SK-N-SH (cell line): ENCODE data around the gene LDB1. TPM values are rescaled to one million over a fixed set of nuclear protein-coding genes. Genes with fewer than 3 reads are reported as not detected.

Experiments
- CTCF ChIA-PET: fragments of 300-600, 350-600 bp; formaldehyde crosslinking; extraction: SDS; loops from one replicate; lab custom pipeline; 2021; lab: Yijun Ruan, JAX
- POLR2A ChIA-PET: fragments of 350-600 bp; sonication (Branson Sonifier 250); formaldehyde crosslinking; extraction: SDS; loops from one replicate; lab custom pipeline; 2020; ENCODE audit warnings: antibody characterized with exemption, inconsistent platforms; lab: Yijun Ruan, JAX
- DNase-seq: peaks from one replicate; pipeline ENCODE4 v3.0.0; 2012
- H2AFZ ChIP-seq: fragments of 200-600 bp; sonication (generic); 2 replicates; pipeline ENCODE4 v1.8.1; 2016; ENCODE audit warnings: antibody characterized with exemption, mild to moderate bottlenecking, low read depth
- H3F3A ChIP-seq: fragments of 200-600 bp; sonication (generic); replicated peaks from 2 replicates; pipeline ENCODE3; 2016; ENCODE audit warnings: antibody characterized with exemption, mild to moderate bottlenecking; ENCODE audit not compliant: insufficient read depth
- H3K27ac ChIP-seq, 2 experiments: fragments of 200-500 bp in 1 of 2; fragments of 200-600 bp in 1 of 2; sonication (Bioruptor generic) in 1 of 2; sonication (generic), shearing (Covaris generic) in 1 of 2; 2 replicates each; pipeline versions ENCODE4 v1.5.1 to v1.6.1; 2014 to 2016; ENCODE audit warnings: low read depth in 2 of 2, inconsistent platforms in 1 of 2, low read length in 1 of 2, mild to moderate bottlenecking in 1 of 2, mixed read lengths in 1 of 2
- H3K27me3 ChIP-seq: fragments of 200-600 bp; sonication (generic), shearing (Covaris generic); 2 replicates; pipeline ENCODE4 v1.6.1; 2016; ENCODE audit warnings: mixed run types; ENCODE audit not compliant: insufficient read depth
- H3K36me3 ChIP-seq, 2 experiments: fragments of 200-500 bp in 1 of 2; fragments of 200-600 bp in 1 of 2; sonication (Bioruptor generic) in 1 of 2; sonication (generic) in 1 of 2; replicated peaks in 1 of 2; 2 replicates each; pipeline versions ENCODE3 to v1.5.1; 2014 to 2016; ENCODE audit warnings: low read length in 1 of 2, mild to moderate bottlenecking in 1 of 2; ENCODE audit not compliant: insufficient read depth in 2 of 2, control insufficient read depth in 1 of 2
- H3K4me1 ChIP-seq, 2 experiments: fragments of 200-500 bp in 1 of 2; fragments of 200-600 bp in 1 of 2; sonication (Bioruptor generic) in 1 of 2; sonication (generic), shearing (Covaris generic) in 1 of 2; 2 replicates each; pipeline versions ENCODE4 v1.5.1 to v1.6.1; 2014 to 2016; ENCODE audit warnings: low read depth in 1 of 2, low read length in 1 of 2, mixed run types in 1 of 2; ENCODE audit not compliant: insufficient read depth in 2 of 2, control insufficient read depth in 1 of 2
- H3K4me2 ChIP-seq: fragments of 200-600 bp; sonication (generic), shearing (Covaris generic); 2 replicates; pipeline ENCODE4 v1.6.1; 2017; ENCODE audit warnings: mixed run types
- H3K4me3 ChIP-seq, 2 experiments: fragments of 200-500 bp in 1 of 2; fragments of 200-600 bp in 1 of 2; sonication (Bioruptor generic) in 1 of 2; sonication (generic), shearing (Covaris generic) in 1 of 2; 2 replicates each; pipeline versions ENCODE4 v1.5.1 to v1.8.1; 2014 to 2016; ENCODE audit warnings: low read depth in 2 of 2, inconsistent platforms in 1 of 2, low read length in 1 of 2, mild to moderate bottlenecking in 1 of 2, mixed read lengths in 1 of 2, moderate library complexity in 1 of 2
- H3K79me2 ChIP-seq: fragments of 200-600 bp; sonication (generic); 2 replicates; pipeline ENCODE4 v1.8.1; 2017; ENCODE audit warnings: mild to moderate bottlenecking; ENCODE audit not compliant: insufficient read depth
- H3K9ac ChIP-seq: fragments of 200-600 bp; sonication (generic); 2 replicates; pipeline ENCODE4 v1.6.1; 2017; ENCODE audit warnings: mixed run types
- H3K9me2 ChIP-seq: fragments of 200-600 bp; sonication (generic); 2 replicates; pipeline ENCODE4 v1.6.1; 2017; ENCODE audit warnings: mixed run types
- H3K9me3 ChIP-seq: fragments of 200-600 bp; sonication (generic); 2 replicates; pipeline ENCODE4 v1.6.1; 2017; ENCODE audit warnings: mixed run types, mild to moderate bottlenecking, moderate library complexity
- H4K20me1 ChIP-seq: fragments of 200-600 bp; sonication (generic); 2 replicates; pipeline ENCODE4 v1.6.1; 2017; ENCODE audit warnings: mild to moderate bottlenecking, mixed run types; ENCODE audit not compliant: insufficient read depth
- EZH2phosphoT487 ChIP-seq: fragments of 200-600 bp; sonication (generic); IDR thresholded peaks from 2 replicates; pipeline ENCODE4 v1.6.1; 2017; ENCODE audit warnings: low read depth, mixed run types, mild to moderate bottlenecking, antibody characterized with exemption, moderate library complexity, borderline replicate concordance
- FOSL2 ChIP-seq: IDR thresholded peaks from 2 replicates; pipeline ENCODE4 v1.4.0; 2012; ENCODE audit warnings: low read depth, mild to moderate bottlenecking, moderate library complexity, borderline replicate concordance
- FOXJ3 ChIP-seq: sonication (generic); formaldehyde crosslinking; IDR thresholded peaks from 2 replicates; pipeline ENCODE4 v1.5.1; 2020; ENCODE audit warnings: mild to moderate bottlenecking, missing genetic modification reagents
- GABPA ChIP-seq: IDR thresholded peaks from 2 replicates; pipeline ENCODE4 v1.4.0; 2012; ENCODE audit warnings: low read depth, mild to moderate bottlenecking
- GATA2 ChIP-seq: sonication (generic); formaldehyde crosslinking; IDR thresholded peaks from 2 replicates; pipeline ENCODE4 v1.5.0; 2020; ENCODE audit warnings: mild to moderate bottlenecking, missing genetic modification reagents
- JUND ChIP-seq: IDR thresholded peaks from 2 replicates; pipeline ENCODE4 v1.4.0; 2012
- MEF2A ChIP-seq: IDR thresholded peaks from 2 replicates; pipeline ENCODE4 v1.4.0; 2012; ENCODE audit warnings: low read depth, borderline replicate concordance
- NFIC ChIP-seq: IDR thresholded peaks from 2 replicates; pipeline ENCODE4 v1.4.0; 2012; ENCODE audit warnings: borderline replicate concordance
- NRF1 ChIP-seq: IDR thresholded peaks from 2 replicates; pipeline ENCODE4 v1.6.1; 2012; ENCODE audit warnings: low read depth, mild to moderate bottlenecking, low read length
- RAD21 ChIP-seq: IDR thresholded peaks from 2 replicates; pipeline ENCODE4 v1.6.1; 2012; ENCODE audit warnings: mild to moderate bottlenecking, low read length
- RCOR1 ChIP-seq: fragments of 150-350 bp; IDR thresholded peaks from 2 replicates; pipeline ENCODE4 v1.6.1; 2017; ENCODE audit warnings: antibody characterized with exemption, low read length
- RXRA ChIP-seq: IDR thresholded peaks from 2 replicates; pipeline ENCODE4 v1.4.0; 2012; ENCODE audit warnings: low read depth, mild to moderate bottlenecking, borderline replicate concordance
- SMC3 ChIP-seq: IDR thresholded peaks from 2 replicates; pipeline ENCODE4 v1.6.1; 2012; ENCODE audit warnings: low read depth, low read length, improper control_type of control experiment
- YY1 ChIP-seq: IDR thresholded peaks from 2 replicates; pipeline ENCODE4 v1.4.0; 2012; ENCODE audit warnings: low read depth, mild to moderate bottlenecking
- WGBS: methylation state at CpG from one replicate; pipeline ENCODE4 v1.1.6; 2017; ENCODE audit warnings: low lambda C conversion rate; 5-methylcytosine and 5-hydroxymethylcytosine counted together
- polyA plus RNA-seq, 3 experiments: library from polyadenylated mRNA; depleted of rRNA; stranded (reverse); fragments of >200 nt; gene quantifications; 2 replicates each; pipeline ENCODE4 v1.2.3, GENCODE V29; 2012
- TF ChIP-seq, protein P1 (sequence below): IDR thresholded peaks from 2 replicates; pipeline ENCODE4 v1.4.0; 2012; ENCODE audit warnings: low read depth, borderline replicate concordance
- TF ChIP-seq, protein P2 (sequence below): IDR thresholded peaks from 2 replicates; pipeline ENCODE4 v1.6.1; 2012; ENCODE audit warnings: mild to moderate bottlenecking, low read depth, low read length, moderate library complexity
- TF ChIP-seq, protein P3 (sequence below): IDR thresholded peaks from 2 replicates; pipeline ENCODE4 v1.4.0; 2012; ENCODE audit warnings: low read depth
- TF ChIP-seq, protein P4 (sequence below): IDR thresholded peaks from 2 replicates; pipeline ENCODE4 v1.4.0; 2012; ENCODE audit warnings: low read depth, borderline replicate concordance
- TF ChIP-seq, protein P5 (sequence below): IDR thresholded peaks from 2 replicates; pipeline ENCODE4; 2012

The LDB1 gene
- polyA plus RNA-seq, 1 of the 3 experiments (the other 2 are of a cell fraction): 85.9 TPM

DNA sequence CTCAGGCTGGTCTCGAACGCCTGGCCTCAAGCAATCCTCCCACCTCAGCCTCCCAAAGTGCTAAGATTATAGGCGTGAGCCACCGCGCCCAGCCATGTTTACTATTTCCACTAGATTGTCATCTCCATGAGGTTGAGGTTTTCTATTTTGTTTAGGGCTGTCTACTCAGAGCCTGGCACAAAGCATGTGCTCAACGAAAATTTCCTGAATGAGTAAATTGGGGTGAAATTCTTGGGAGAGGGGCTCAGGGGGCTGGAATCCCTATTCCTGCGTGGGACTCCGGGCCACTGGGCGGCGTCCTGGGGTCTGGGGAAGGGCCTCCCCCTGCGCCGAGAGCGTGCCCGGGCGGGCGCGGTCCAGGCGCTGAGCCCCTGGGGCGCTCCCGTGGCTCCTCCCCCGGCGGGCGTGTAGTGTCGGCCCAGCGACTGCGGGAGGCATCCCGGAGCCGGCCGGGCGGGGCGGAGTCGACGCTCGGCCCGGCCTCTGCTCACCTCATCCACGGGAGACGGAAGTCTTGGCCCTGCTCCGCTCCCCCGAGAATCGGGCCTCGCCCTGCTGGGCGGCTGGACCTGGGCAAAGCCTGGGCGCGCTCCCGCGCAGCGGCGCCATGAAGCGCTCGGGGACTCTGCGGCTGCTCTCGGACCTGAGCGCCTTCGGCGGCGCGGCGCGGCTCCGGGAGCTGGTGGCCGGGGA, 55.2 kb downstream of the LDB1 start, which contains the start of gene HPS6 (continued):
- TF ChIP-seq, protein P1, sequence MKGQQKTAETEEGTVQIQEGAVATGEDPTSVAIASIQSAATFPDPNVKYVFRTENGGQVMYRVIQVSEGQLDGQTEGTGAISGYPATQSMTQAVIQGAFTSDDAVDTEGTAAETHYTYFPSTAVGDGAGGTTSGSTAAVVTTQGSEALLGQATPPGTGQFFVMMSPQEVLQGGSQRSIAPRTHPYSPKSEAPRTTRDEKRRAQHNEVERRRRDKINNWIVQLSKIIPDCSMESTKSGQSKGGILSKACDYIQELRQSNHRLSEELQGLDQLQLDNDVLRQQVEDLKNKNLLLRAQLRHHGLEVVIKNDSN: no peak
- TF ChIP-seq FOXJ3 (CRISPR knock-in tag): no peak
- TF ChIP-seq RCOR1: no peak
- peak; percentile 64 for TF ChIP-seq GABPA
- TF ChIP-seq GATA2 (CRISPR knock-in tag): no peak
- TF ChIP-seq NRF1: peak; percentile 41
- TF ChIP-seq, protein P2, sequence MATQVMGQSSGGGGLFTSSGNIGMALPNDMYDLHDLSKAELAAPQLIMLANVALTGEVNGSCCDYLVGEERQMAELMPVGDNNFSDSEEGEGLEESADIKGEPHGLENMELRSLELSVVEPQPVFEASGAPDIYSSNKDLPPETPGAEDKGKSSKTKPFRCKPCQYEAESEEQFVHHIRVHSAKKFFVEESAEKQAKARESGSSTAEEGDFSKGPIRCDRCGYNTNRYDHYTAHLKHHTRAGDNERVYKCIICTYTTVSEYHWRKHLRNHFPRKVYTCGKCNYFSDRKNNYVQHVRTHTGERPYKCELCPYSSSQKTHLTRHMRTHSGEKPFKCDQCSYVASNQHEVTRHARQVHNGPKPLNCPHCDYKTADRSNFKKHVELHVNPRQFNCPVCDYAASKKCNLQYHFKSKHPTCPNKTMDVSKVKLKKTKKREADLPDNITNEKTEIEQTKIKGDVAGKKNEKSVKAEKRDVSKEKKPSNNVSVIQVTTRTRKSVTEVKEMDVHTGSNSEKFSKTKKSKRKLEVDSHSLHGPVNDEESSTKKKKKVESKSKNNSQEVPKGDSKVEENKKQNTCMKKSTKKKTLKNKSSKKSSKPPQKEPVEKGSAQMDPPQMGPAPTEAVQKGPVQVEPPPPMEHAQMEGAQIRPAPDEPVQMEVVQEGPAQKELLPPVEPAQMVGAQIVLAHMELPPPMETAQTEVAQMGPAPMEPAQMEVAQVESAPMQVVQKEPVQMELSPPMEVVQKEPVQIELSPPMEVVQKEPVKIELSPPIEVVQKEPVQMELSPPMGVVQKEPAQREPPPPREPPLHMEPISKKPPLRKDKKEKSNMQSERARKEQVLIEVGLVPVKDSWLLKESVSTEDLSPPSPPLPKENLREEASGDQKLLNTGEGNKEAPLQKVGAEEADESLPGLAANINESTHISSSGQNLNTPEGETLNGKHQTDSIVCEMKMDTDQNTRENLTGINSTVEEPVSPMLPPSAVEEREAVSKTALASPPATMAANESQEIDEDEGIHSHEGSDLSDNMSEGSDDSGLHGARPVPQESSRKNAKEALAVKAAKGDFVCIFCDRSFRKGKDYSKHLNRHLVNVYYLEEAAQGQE: no peak; the same call in 1 of the 2 replicates
- no peak for TF ChIP-seq FOSL2

DNA sequence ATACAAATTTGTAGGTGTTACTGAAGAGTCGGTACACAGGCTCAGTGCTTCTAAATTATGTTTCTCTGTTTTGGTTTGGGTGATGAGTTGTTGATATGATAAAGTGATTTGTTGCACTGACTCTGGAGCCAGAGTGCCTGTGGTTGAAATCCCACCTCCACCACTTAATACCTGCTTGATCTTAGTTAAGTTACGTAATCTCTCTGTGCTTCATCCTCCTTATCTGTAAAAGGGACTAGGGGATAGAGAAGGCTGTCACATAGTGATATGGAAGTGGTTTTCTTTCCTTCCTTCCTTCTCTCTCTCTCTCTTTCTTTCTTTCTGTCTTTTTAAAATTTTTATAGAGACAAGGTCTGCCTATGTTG, 55.7 kb downstream of the LDB1 start:
- WGBS: 73% methylated on average over 2 of the region's 2 CpGs
- peak overlapping the region; percentile 78 to 92; a peak in 3 of 4 replicates for H3K4me3 ChIP-seq
- DNase-seq: no peak
- no peaks in the 10 kb centered on the region for H3K9me2 ChIP-seq
- H3K79me2 ChIP-seq: peaks cover 40% of the 10 kb centered on the region
- CTCF ChIA-PET: interaction anchor here (1.3 kb wide), 1 partner anchor 8 kb away, joined by 4 read pairs; no protein-coding TSS in a partner anchor
- no peaks in the 10 kb centered on the region for H3K27me3 ChIP-seq
- peak overlapping the region; percentile 98 for H3K4me2 ChIP-seq
- peak overlapping the region; percentile 74 for H3K27ac ChIP-seq
- H3K36me3 ChIP-seq: peaks cover 4 to 21% of the 10 kb centered on the region in 2 experiments
- TF ChIP-seq YY1 (no peak), SMC3 (no peak), RAD21 (no peak), FOXJ3 (CRISPR knock-in tag) (no peak), RXRA (no peak), JUND (no peak), NFIC (no peak), NRF1 (no peak), EZH2phosphoT487 (no peak), MEF2A (no peak)
- TF ChIP-seq, protein P3, sequence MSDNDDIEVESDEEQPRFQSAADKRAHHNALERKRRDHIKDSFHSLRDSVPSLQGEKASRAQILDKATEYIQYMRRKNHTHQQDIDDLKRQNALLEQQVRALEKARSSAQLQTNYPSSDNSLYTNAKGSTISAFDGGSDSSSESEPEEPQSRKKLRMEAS: no peak
- TF ChIP-seq, protein P4, sequence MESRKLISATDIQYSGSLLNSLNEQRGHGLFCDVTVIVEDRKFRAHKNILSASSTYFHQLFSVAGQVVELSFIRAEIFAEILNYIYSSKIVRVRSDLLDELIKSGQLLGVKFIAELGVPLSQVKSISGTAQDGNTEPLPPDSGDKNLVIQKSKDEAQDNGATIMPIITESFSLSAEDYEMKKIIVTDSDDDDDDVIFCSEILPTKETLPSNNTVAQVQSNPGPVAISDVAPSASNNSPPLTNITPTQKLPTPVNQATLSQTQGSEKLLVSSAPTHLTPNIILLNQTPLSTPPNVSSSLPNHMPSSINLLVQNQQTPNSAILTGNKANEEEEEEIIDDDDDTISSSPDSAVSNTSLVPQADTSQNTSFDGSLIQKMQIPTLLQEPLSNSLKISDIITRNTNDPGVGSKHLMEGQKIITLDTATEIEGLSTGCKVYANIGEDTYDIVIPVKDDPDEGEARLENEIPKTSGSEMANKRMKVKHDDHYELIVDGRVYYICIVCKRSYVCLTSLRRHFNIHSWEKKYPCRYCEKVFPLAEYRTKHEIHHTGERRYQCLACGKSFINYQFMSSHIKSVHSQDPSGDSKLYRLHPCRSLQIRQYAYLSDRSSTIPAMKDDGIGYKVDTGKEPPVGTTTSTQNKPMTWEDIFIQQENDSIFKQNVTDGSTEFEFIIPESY: no peak
- TF ChIP-seq, protein P5, sequence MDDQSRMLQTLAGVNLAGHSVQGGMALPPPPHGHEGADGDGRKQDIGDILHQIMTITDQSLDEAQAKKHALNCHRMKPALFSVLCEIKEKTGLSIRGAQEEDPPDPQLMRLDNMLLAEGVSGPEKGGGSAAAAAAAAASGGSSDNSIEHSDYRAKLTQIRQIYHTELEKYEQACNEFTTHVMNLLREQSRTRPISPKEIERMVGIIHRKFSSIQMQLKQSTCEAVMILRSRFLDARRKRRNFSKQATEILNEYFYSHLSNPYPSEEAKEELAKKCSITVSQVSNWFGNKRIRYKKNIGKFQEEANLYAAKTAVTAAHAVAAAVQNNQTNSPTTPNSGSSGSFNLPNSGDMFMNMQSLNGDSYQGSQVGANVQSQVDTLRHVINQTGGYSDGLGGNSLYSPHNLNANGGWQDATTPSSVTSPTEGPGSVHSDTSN: no peak
- TF ChIP-seq, all 33 proteins: peak for 0
- Histone ChIP-seq H3K9me3 (no peaks in the 10 kb centered on the region), H2AFZ (peak overlapping the region; percentile 91), H4K20me1 (peaks cover 19% of the 10 kb centered on the region), H3K9ac (peak overlapping the region; percentile 96; the same call in 1 of the 2 replicates), H3K4me1 (peaks cover 8 to 12% of the 10 kb centered on the region in 2 experiments; a peak in 3 of 4 replicates), H3F3A (peaks cover 17% of the 10 kb centered on the region)
- POLR2A ChIA-PET: no interaction called here
